Measurements from ENCODE around the gene NAT16.
"Not testable (repeated sequence)": the region's sequence is repeated elsewhere in the genome, so short reads cannot be mapped to it uniquely, and the experiment has no call there.

NAT16 gene

GRCh38 chr7:101201695-101202602, 21.9 kb upstream of the NAT16 start:
- DNase-seq: no peak

GRCh38 chr7:101200862-101201599, 20.9 kb upstream of the NAT16 start, which contains the start of gene MOGAT3:
TSS of gene MOGAT3 (minus strand) at chr7:101201036. CDS start at chr7:101200854, 182 bp downstream.
- no peak for DNase-seq

GRCh38 chr7:101200504-101200861, 20.4 kb upstream of the NAT16 start:
- no peak for DNase-seq

- DNase-seq: not testable (repeated sequence)
Observed at GRCh38 chr7:101199522-101199921, 19.4 kb upstream of the NAT16 start.

GRCh38 chr7:101198476-101198875, 18.4 kb upstream of the NAT16 start:
- no peak for DNase-seq

- DNase-seq: no peak
Observed at GRCh38 chr7:101197991-101198390, 17.9 kb upstream of the NAT16 start.

- DNase-seq: no peak
Observed at GRCh38 chr7:101195884-101196283, 15.8 kb upstream of the NAT16 start.

GRCh38 chr7:101189109-101189508, 9.0 kb upstream of the NAT16 start:
- no peak for DNase-seq

- DNase-seq: no peak
Observed at GRCh38 chr7:101186844-101187428, 6.8 kb upstream of the NAT16 start.

- no peak for DNase-seq
Observed at GRCh38 chr7:101186194-101186593, 6.1 kb upstream of the NAT16 start.

GRCh38 chr7:101185258-101185839, 5.3 kb upstream of the NAT16 start:
- no peak for DNase-seq

GRCh38 chr7:101179713-101180112, 380 bp downstream of the NAT16 start:
- DNase-seq: no peak

GRCh38 chr7:101179117-101179516, 976 bp downstream of the NAT16 start:
- DNase-seq: no peak

- DNase-seq: no peak
Observed at GRCh38 chr7:101177644-101178043, 2.4 kb downstream of the NAT16 start.

GRCh38 chr7:101175664-101176063, 4.4 kb downstream of the NAT16 start:
- DNase-seq: no peak

- no peak for DNase-seq
Observed at GRCh38 chr7:101174322-101174854, 5.7 kb downstream of the NAT16 start.

- DNase-seq: no peak
Observed at GRCh38 chr7:101173752-101174244, 6.3 kb downstream of the NAT16 start.

- no peak for DNase-seq
Observed at GRCh38 chr7:101172854-101173751, 7.0 kb downstream of the NAT16 start.

- DNase-seq: no peak
Observed at GRCh38 chr7:101172005-101172853, 7.9 kb downstream of the NAT16 start.

GRCh38 chr7:101171442-101171837, 8.7 kb downstream of the NAT16 start:
- no peak for DNase-seq

Measured in cortex of kidney (tissue), 1 donor.